Keratinocyte (primary cell): ENCODE results near the gene RAB11FIP4. TPM values are rescaled to one million over a fixed set of nuclear protein-coding genes. Genes with fewer than 3 reads are reported as not detected.
A peak's percentile ranks its signal among the peaks of the same experiment; 100 is the strongest.

ENCODE experiments used
- DNase-seq: peaks from one replicate; pipeline ENCODE4 v3.0.0-alpha.2; 2011; ENCODE audit warnings: low read depth, missing footprints, low spot score
- FAIRE-seq: peaks from 2 replicates; lab custom pipeline; 2011; peaks lifted over from hg19 to GRCh38; lab: Jason Lieb, UNC
- H2AFZ ChIP-seq: 2 replicates; pipeline ENCODE4 v1.6.0; 2012; ENCODE audit warnings: low read length, control low read depth, inconsistent platforms; ENCODE audit not compliant: control insufficient read depth
- H3K27ac ChIP-seq: 2 replicates; pipeline ENCODE4 v1.5.1; 2011; ENCODE audit warnings: low read length; ENCODE audit not compliant: control insufficient read depth, insufficient read depth
- H3K27me3 ChIP-seq: 3 replicates; pipeline ENCODE4 v1.6.0; 2011; ENCODE audit warnings: low read length; ENCODE audit not compliant: control insufficient read depth, insufficient read depth; ENCODE audit errors: extremely low read depth
- H3K36me3 ChIP-seq, 2 experiments: 2 replicates in 1 of 2; 3 replicates in 1 of 2; pipeline ENCODE4 v1.5.1; 2011; ENCODE audit warnings: low read length in 2 of 2, mild to moderate bottlenecking in 1 of 2; ENCODE audit not compliant: control insufficient read depth in 2 of 2, insufficient read depth in 2 of 2; ENCODE audit errors: extremely low read depth in 1 of 2
- H3K4me1 ChIP-seq: 3 replicates; pipeline ENCODE4 v1.5.1; 2011; ENCODE audit warnings: low read length; ENCODE audit not compliant: control insufficient read depth, insufficient read depth; ENCODE audit errors: extremely low read depth
- H3K4me2 ChIP-seq: 3 replicates; pipeline ENCODE4 v1.6.0; 2011; ENCODE audit warnings: low read depth, low read length; ENCODE audit not compliant: control insufficient read depth, insufficient read depth; ENCODE audit errors: extremely low read depth
- H3K4me3 ChIP-seq, 3 experiments: fragments of 200-600 bp in 1 of 3; sonication (generic) in 1 of 3; 2 replicates in 2 of 3; 3 replicates in 1 of 3; pipeline ENCODE4 v1.5.1; 2011 to 2016; ENCODE audit warnings: low read length in 3 of 3, mild to moderate bottlenecking in 3 of 3, control low read depth in 2 of 3, inconsistent platforms in 1 of 3, low read depth in 1 of 3, mixed read lengths in 1 of 3, mixed run types in 1 of 3, moderate library complexity in 1 of 3; ENCODE audit not compliant: control insufficient read depth in 2 of 3, insufficient read depth in 2 of 3; ENCODE audit errors: extremely low read depth in 1 of 3
- H3K79me2 ChIP-seq: 2 replicates; pipeline ENCODE4 v1.6.0; 2012; ENCODE audit warnings: low read length; ENCODE audit not compliant: control insufficient read depth, insufficient read depth
- H3K9ac ChIP-seq: 3 replicates; pipeline ENCODE4 v1.6.0; 2011; ENCODE audit warnings: low read length; ENCODE audit not compliant: control insufficient read depth, insufficient read depth; ENCODE audit errors: extremely low read depth
- H3K9me1 ChIP-seq: 3 replicates; pipeline ENCODE4 v1.6.0; 2011; ENCODE audit warnings: low read length; ENCODE audit not compliant: control insufficient read depth, insufficient read depth; ENCODE audit errors: extremely low read depth
- H3K9me3 ChIP-seq: 2 replicates; pipeline ENCODE4 v1.5.1; 2012; ENCODE audit warnings: low read depth, low read length; ENCODE audit not compliant: control insufficient read depth
- H4K20me1 ChIP-seq: 3 replicates; pipeline ENCODE4 v1.6.0; 2011; ENCODE audit warnings: low read length; ENCODE audit not compliant: control insufficient read depth, insufficient read depth; ENCODE audit errors: extremely low read depth
- CTCF ChIP-seq, 3 experiments: IDR thresholded peaks in 1 of 3; conservative IDR thresholded peaks in 1 of 3; optimal IDR thresholded peaks in 1 of 3; 2 replicates in 2 of 3; 3 replicates in 1 of 3; pipeline versions ENCODE3 to v1.5.1; 2011; ENCODE audit warnings: low read length in 3 of 3, mild to moderate bottlenecking in 3 of 3, moderate library complexity in 2 of 3, control low read depth in 1 of 3, inconsistent platforms in 1 of 3; ENCODE audit not compliant: insufficient read depth in 2 of 3; ENCODE audit errors: extremely low read depth in 1 of 3
- EZH2 ChIP-seq: IDR thresholded peaks from one replicate; pipeline ENCODE4 v1.6.1; 2012; ENCODE audit warnings: inconsistent platforms, mild to moderate bottlenecking, low read length, moderate library complexity
- dilution Hi-C: fragments of 300-500 bp; cut with MboI; formaldehyde crosslinking; loops from one replicate; pipeline ENCODE4 v1.7.0; 2020; ENCODE audit warnings: low sequenced_read_pairs; ENCODE audit not compliant: extremely low pct_ligation_motif_present
- polyA plus RNA-seq, 5 experiments: library from polyadenylated mRNA; depleted of rRNA in 3 of 5; stranded (reverse) in 3 of 5; stranded (forward) in 1 of 5; unstranded in 1 of 5; fragments of >200 nt; gene quantifications; 1 replicate in 1 of 5; 2 replicates in 3 of 5; 3 replicates in 1 of 5; pipeline versions ENCODE4 v1.2.1 to v1.2.3, GENCODE V29; 2011 to 2012; ENCODE audit warnings: missing spikeins in 2 of 5, low read depth in 1 of 5, low replicate concordance in 1 of 5

Gene RAB11FIP4
- polyA plus RNA-seq, 1 donor (not counting 4 experiments of a cell fraction or from before 2014, with no cell fraction given) = 9.1 TPM

DNA sequence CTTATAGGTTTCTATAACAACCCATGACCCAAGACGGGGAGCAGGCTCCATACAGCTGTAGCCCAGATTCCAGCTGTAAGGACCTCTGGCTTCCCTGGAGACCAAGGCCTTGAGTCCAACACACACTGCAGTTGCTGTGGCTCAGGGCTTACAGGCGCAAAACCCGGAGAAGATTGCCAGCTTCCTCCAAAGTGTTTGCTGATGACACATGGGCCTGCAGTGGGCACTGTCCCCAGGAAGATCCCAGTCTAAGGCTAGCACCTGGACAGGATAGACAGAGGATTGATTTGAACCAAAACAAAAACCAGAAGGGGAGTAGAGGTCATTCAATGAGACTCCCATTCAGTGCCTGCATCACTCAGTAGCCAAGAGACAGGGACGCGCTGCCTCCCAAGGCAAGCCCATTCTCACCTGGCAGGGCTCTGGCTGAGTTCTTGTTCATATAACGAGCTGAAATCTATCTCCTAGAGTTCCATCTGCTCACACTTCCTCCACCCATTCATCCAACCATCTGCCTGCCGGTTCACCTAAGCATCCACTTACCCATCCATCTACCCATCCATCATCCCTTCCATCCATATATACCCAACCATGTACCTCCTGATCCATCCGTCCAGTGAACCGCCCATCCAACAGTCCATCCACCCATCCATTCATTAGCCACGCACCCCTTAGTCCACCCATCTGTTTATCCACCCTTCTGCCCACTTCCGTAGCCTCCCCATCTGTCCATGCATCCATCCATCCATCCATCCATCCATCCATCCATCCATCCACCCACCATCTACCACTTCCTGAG is 10.2 kb downstream of the RAB11FIP4 start:
- dilution Hi-C loops = no loop called here
- no peaks in the 10 kb centered on the region for H3K4me1 ChIP-seq

GRCh38 chr17:31404028-31404949 is 12.8 kb downstream of the RAB11FIP4 start:
- Histone ChIP-seq H2AFZ (no peak overlapping the region), H4K20me1 (no peaks in the 10 kb centered on the region), H3K79me2 (no peaks in the 10 kb centered on the region), H3K9ac (no peak overlapping the region), H3K27me3 (no peaks in the 10 kb centered on the region), H3K4me2 (no peak overlapping the region), H3K9me3 (no peaks in the 10 kb centered on the region), H3K9me1 (no peaks in the 10 kb centered on the region), H3K4me1 (no peaks in the 10 kb centered on the region), H3K27ac (no peak overlapping the region), H3K4me3 (no peak overlapping the region), H3K36me3 (no peaks in the 10 kb centered on the region)
- FAIRE-seq = no peak
- TF ChIP-seq CTCF (optimal IDR thresholded peaks at IDR 0.05 in 1 of 3, IDR thresholded peaks at IDR 0.05 in 1 of 3, conservative IDR thresholded peaks at IDR 0.05 in 1 of 3; ENCODE audit: extremely low read depth in 1 of 3, insufficient read depth in 2 of 3, low read length in 3 of 3) = no peak
- no peak for TF ChIP-seq EZH2
- dilution Hi-C loops = no loop called here
- peak; percentile 4 for DNase-seq

More for the DNA sequence above, 10.2 kb downstream of the RAB11FIP4 start:
- TF ChIP-seq CTCF (optimal IDR thresholded peaks at IDR 0.05 in 1 of 3, IDR thresholded peaks at IDR 0.05 in 1 of 3, conservative IDR thresholded peaks at IDR 0.05 in 1 of 3; ENCODE audit: extremely low read depth in 1 of 3, insufficient read depth in 2 of 3, low read length in 3 of 3) (no peak), EZH2 (no peak)
- DNase-seq = no peak
- no peak for FAIRE-seq
- H3K9ac ChIP-seq = no peak overlapping the region
- H3K4me2 ChIP-seq = no peak overlapping the region
- no peaks in the 10 kb centered on the region for H3K9me3 ChIP-seq
- no peak overlapping the region for H3K27ac ChIP-seq
- H3K9me1 ChIP-seq = no peaks in the 10 kb centered on the region
- H2AFZ ChIP-seq = no peak overlapping the region
- H3K79me2 ChIP-seq = no peaks in the 10 kb centered on the region
- H3K27me3 ChIP-seq = no peaks in the 10 kb centered on the region
- H3K36me3 ChIP-seq = no peaks in the 10 kb centered on the region
- H3K4me3 ChIP-seq = no peak overlapping the region
- H4K20me1 ChIP-seq = no peaks in the 10 kb centered on the region
